ENCODE data around the gene FADS2. TPM values are rescaled to one million over a fixed set of nuclear protein-coding genes. Genes with fewer than 3 reads are reported as not detected.

The FADS2 gene
- polyA plus RNA-seq, 4 donors, result 86.1 to 110 (median 94.1) TPM

DNA sequence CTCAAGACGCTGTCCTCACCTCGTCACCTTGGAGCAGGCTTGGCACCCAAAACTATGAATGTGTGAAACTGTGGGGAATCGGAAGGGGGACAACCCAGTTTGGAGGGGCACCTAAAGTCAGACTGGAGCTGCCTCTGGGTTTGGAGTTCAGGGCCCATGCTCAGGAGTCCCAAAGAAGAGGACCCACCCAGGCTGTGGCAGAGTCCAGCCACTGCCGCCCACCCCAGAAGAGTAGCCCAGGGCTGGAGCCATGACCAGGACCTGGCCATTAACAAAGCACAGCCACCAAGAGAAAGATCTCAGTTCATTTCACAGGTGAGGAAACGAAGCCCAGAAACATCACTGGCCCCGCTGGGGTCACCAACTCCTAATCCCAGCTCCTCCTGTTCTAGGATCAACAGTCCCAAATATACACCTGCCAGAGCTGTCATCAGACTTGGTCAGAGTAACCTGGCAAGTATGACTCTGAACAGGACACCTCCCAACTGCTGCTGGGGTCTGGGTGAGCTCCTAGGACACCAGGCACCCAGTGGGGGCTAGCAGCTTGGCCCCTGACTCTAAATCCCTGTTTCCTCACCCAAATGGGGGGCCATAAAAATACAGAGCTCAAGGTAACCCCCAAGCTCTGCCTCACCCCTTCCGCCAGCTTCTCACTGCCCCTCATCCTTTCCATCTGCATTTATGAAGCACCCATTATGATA, 86.5 kb downstream of the FADS2 start:
- DNase-seq (ENCODE audit: low read depth in 4 of 4, low spot score in 3 of 4), result no peak

DNA sequence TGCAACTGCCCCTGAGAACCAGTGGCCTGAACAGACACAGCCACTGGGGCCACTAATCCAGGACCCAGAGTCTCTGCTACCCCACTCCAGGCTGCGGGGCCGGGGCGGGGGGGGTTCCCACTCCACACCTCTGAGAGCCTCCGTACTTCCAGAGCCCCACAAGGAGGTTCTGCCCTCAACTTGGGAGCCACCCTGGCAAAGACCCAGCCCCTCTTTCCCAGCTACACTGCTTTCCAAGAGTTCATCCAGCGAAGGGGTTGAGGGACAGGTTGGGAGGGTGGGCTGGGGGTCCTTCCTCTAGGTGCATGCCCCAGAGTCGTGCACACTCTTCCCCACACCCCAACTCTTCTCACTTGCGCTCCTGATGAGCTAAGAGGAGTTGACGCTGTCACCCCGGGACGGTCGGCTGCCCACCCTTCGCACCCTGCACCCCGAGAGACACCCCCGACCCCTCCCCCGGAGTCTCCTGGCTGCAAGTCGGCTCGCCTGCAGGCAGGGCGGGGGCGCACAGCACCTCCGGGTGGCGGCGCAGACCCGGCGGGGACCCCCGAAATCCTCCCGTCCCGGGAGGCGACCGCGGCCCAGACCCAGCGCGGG, 88.7 kb downstream of the FADS2 start:
- DNase-seq (ENCODE audit: low read depth in 4 of 4, low spot score in 3 of 4), result no peak

Other genes with a start within 250 kb of the FADS2 start
- 1 to 10 TPM; 4.7 to 7.5 (median 5.2) TPM for gene SYT7, start 247.2 kb upstream of the FADS2 start, polyA plus RNA-seq (ENCODE audit: insufficient read length in 4 of 4)
- gene DAGLA, start 147.9 kb upstream of the FADS2 start, polyA plus RNA-seq (ENCODE audit: insufficient read length in 4 of 4), result 1 to 10 TPM; 3.3 to 4.7 (median 3.4) TPM
- gene MYRF, start 75.7 kb upstream of the FADS2 start, polyA plus RNA-seq (ENCODE audit: insufficient read length in 4 of 4), result 10 to 100 TPM; 20.9 to 23.2 (median 21.9) TPM
- 100 to 1,000 TPM; 153 to 199 (median 169) TPM for gene TMEM258, start 35.7 kb upstream of the FADS2 start, polyA plus RNA-seq (ENCODE audit: insufficient read length in 4 of 4)
- 10 to 100 TPM; 34.4 to 41.0 (median 38.8) TPM for gene FEN1, start 35.4 kb upstream of the FADS2 start, polyA plus RNA-seq (ENCODE audit: insufficient read length in 4 of 4)
- 10 to 100 TPM; 38.1 to 47.0 (median 41.5) TPM for gene FADS1, start 11.3 kb upstream of the FADS2 start, polyA plus RNA-seq (ENCODE audit: insufficient read length in 4 of 4)
- 10 to 100 TPM; 15.8 to 20.6 (median 18.3) TPM for gene FADS3, start 63.2 kb downstream of the FADS2 start, polyA plus RNA-seq (ENCODE audit: insufficient read length in 4 of 4)
- gene RAB3IL1, start 89.3 kb downstream of the FADS2 start, polyA plus RNA-seq (ENCODE audit: insufficient read length in 4 of 4), result 10 to 100 TPM; 19.7 to 29.7 (median 21.9) TPM
- gene BEST1, start 122.1 kb downstream of the FADS2 start, polyA plus RNA-seq (ENCODE audit: insufficient read length in 4 of 4), result 1 to 10 TPM; 4.1 to 4.8 (median 4.4) TPM
- 1,000 to 10,000 TPM; 2,113 to 2,527 (median 2,145) TPM for gene FTH1, start 139.3 kb downstream of the FADS2 start, polyA plus RNA-seq (ENCODE audit: insufficient read length in 4 of 4)

Measured in right renal pelvis (tissue), 4 donors.